GM19324 (cell line): ENCODE measurements around the gene P4HTM.

Experiments used
- ATAC-seq: cut with Tn5 transposase; IDR thresholded peaks from one replicate; pipeline ENCODE4 v1.9.1; 2021; ENCODE audit warnings: mild to moderate bottlenecking, moderate library complexity; ENCODE audit not compliant: unreplicated experiment, low FRiP score

P4HTM gene

DNA sequence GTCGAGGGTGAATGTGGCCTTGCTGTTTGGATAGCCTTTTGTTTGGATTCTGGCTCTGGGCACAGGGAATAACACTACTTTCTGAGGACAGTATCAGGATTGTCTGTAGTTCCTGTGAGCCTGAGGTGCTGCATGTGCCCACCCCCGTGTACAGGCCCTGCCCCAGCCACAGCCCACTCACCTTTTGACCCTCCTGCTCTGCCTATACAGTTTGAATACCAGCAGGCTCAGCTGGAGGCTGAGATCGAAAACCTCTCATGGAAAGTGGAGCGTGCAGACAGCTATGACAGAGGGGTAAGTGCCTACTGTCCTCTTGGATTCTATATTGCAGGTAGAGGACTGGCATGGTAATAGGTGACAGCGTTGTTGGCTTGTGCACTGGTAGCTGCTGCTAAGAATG lies 7.4 kb upstream of the P4HTM start:
- ATAC-seq, result no peak

DNA sequence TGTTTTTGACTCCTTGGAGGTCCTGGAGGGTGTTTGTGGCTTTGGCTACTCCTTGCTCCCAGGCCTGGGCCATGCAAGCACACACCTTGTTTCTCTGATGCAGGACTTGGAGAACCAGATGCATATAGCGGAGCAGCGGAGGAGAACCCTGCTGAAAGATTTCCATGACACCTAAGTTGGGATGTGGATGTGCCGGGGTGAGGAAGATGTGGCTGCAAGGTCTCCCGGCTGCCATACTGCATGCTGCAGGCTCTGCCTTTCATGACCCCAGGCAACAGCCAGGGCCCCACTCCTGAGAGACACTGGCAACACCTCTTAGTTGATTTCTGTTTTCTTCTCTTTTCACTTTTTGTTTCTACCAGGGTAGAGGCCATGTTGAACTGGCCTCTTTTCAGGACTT lies 6.9 kb upstream of the P4HTM start:
- no peak for ATAC-seq

DNA sequence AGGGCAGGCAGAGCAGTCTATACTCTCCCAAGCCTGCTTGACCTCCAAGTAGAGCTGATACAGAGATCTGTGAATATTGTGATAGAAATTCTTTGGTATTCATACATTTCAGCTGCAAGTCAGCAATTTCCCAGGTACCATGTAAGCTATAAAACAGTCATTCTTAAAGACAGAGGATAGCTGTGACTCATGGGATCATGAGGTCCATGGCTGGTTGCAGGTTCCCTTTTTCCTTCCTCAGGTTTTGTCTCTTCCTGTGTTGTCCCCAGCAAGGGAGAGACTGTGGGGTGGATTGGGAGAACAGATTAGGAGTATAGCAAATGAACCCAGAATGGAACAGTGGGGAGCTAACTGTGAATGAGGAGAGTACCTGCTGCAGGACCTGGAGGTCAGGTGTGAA lies 5.4 kb upstream of the P4HTM start:
- no peak for ATAC-seq

DNA sequence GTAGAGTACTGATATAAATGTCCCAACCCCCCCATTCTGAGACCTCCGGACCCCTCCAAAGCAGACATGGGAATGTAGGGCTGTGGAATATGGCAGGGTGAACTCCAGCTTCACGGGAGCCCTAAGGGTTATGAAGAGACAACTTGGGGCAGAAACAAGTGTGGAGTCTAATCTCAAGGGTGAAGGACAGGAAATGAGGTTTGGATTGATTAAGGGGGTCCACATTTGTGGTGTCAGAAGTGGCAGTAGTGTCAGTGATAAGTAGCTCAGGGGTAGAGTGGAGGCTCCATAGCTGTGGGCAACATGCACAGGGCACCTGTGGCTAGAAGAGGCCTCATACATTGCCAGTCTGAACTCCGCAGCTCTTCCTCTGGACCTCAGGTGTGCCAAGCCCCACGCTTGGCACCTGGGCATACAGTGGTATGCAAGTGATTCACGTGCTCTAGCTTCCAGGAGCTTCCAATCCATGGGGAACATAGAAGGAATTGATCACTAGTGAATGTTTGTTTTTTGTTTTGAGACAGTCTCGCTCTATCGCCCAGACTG lies 4.1 kb upstream of the P4HTM start:
- ATAC-seq, result no peak

DNA sequence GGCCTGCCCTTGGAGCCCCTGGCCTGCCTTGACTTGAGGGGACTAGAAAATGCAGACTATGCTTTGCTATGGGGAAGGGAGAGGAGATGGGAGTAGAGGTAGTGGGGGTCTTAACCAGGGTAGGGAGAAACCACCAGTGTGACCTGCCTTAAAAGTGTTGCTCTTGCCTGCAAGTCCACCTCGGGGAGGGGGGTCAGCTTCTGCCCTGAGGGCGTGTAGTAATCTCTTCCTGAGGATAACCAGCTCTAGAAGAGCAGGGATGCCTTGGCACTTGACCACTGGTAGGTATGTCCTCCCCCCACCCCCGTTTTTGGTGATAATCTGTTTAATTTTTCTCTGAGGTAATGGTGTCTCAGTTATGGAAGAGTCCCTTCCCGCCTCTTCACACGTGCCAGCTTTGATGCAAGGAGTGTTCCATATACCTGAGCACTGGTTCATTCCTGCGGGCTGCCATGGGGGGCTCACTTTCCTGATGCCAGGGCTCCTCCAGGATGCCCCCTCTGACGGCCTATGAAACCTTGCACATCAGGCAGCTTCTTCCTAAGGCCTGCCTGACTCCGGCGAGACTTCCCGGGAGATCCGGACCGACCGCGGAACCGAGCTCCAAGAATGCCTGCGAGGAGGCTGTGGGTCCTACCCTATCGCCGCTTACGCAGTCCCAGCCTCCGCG lies 780 bp upstream of the P4HTM start:
- ATAC-seq, result no peak

DNA sequence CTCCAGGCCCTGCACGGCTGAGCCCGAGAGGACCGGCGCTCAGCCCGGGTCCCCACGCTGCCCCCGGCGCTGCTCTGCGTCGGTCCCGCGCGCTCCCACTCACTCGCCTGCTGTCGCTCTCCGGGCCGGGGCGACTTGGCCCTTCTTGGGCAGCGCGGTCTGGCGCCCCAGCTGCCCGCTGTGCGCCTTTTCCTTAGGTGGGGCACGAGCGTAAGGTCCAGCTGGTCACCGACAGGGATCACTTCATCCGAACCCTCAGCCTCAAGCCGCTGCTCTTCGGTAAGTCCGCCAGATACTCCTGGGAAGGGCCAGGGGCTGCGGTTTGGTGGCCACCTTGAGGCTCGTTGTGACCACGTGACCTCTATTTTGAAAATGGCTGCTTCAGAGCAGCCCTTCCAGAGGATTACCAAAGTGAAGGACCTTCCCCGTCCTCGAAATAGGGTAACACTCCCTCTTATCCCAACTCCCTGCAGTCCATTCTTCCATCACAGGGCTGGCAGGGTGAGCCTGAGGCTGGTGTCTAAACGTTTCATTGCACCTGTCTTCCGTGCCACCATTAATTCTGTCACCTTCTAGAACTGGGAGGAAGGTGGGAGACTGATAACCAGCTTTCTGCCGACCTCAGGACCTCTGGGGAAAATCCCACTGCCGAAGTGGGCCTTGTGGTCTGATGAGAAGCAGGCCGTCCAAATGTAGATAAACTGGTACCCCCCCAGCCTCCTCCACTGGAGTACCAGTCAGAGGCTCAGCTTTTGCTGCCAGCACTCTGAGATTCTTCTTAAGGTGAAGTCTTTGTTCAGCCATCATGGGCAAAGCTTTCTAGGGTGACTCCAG lies 812 bp downstream of the P4HTM start:
- peak; percentile 16 for ATAC-seq

DNA sequence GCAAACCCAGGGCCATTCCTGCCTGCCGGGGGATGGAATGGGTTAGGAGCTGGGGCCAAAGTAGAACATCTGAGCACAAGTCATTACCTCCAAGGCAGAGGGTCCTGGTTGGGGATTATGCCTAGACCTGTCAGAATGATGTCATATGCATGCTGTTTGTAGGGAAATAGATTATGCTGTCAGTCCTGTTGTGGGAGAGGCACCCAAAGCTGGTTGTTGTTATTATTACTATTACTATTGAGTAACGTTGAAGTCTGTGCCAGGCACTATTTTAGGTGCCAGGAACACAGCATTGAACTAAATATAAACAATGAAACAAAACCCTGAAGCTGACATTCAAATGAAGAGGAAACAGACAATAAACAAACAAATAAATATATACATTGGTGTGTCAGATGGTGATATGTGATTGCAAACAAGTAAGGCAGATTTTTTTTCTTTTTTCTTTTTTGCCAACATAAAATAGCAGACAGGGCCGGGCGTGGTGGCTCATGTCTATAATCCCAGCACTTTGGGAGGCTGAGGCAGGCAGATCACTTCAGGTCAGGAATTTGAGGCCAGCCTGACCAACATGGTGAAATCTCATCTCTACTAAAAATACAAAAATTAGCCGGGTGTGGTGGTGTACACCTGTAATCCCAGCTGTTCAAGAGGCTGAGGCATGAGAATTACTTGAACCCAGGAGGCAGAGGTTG lies 2.0 kb downstream of the P4HTM start:
- no peak for ATAC-seq

DNA sequence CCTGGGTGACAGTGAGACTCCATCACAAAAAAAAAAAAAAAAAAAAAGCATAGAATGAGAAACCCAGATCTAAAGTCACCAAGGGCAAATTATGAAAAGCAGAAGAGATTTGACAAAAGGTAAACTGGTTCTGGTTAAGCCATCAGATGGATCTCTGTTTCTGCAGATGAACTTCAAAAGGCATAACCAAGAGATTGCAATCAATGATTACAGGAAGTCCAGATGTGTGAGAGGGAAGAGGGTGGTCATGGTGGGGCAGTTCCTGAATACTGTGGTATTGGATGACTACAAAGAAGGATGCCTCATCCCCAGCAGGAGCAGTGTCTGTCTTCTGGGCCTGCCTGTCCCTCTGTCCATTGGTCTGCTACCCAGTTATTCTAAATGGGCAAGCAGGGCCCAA lies 3.8 kb downstream of the P4HTM start:
- ATAC-seq, result no peak

DNA sequence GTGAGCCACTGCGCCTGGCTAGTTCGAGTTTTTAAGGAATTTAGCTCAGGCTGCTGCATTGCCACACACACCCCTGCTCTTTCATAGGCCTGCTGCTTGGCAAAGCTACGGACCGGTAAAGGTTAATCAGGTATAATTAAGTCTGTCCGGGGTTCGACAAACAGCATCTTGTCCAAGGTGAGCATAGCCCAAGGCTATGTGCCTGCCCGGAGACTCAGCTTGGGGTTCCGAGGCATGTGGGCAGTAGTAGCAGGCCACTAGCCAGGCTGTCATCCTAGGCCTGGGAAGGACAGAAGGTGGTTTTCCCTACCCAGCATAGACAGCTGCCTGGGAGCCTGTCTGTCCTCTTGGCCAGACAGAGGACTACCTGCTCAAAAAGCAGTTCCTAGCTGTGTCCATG lies 6.6 kb downstream of the P4HTM start:
- no peak for ATAC-seq

DNA sequence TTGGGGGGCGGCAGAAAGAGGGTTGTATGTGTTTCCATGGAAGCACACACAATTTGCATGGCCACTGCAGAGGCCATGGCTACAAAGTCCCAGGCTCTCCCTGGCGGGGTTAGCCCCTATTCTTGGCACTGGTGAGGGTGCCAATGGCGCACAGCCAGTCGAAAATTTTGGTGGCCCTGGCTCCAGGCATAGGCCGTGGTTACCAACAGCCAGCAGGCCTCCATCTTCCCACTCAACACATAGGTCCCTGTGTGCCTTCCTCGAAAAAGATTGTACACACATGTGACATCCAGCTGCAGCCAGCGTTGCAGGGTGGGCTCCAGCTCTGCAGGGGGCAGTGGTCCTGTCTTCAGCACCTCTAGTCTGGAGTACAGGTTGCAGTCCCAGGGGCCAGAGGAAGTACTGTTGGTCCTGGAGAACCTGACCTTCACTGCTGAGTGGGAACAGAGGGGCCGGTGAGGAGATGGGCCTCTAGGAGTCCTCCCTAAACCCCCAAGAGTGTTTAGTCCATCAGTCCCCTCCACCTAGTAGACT lies 7.1 kb downstream of the P4HTM start:
- no peak for ATAC-seq

DNA sequence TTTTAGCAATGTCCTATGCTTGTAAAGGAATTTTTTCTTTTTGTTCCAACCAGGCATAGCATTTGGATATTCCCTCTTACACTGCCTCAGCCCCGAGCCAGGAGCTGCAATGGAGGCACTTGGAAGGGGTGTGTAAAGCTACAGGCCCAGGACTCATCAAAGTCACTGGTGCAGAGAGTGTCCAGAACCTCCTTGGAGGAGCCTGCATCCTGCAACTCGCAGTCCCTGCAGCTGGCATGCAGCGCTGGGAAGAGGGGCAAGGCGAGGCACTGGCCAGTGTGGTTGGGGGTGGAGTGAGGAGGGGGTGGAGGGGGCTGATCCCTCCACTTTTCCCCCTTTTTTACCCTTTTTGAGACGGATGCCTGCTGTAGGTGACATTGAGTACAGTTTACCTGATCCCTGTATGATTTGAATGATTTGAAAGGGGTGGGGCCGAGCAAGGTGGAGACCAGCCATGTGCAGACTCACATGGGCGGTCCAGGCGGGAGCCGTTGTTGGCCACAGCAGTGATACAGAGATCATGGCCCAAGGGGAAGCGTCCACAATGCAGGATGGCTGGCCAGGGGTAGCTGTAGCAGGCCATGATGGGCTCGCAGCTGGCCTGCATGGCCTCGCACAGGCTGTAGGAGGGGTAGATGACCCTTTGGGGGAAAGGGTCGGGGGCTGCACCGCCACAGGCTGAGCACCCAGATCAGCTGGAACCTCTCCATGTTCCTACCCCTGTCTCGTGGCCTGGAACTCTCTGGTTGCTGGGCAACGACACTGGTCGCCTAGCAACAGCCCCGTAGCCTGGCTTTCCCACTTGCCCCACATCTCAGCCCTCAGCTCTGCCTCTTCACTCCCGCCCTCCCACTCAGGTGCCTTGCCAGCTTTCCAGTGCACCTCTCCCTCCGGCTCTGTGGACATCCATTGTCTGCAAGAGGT lies 7.9 kb downstream of the P4HTM start:
- ATAC-seq, result no peak

DNA sequence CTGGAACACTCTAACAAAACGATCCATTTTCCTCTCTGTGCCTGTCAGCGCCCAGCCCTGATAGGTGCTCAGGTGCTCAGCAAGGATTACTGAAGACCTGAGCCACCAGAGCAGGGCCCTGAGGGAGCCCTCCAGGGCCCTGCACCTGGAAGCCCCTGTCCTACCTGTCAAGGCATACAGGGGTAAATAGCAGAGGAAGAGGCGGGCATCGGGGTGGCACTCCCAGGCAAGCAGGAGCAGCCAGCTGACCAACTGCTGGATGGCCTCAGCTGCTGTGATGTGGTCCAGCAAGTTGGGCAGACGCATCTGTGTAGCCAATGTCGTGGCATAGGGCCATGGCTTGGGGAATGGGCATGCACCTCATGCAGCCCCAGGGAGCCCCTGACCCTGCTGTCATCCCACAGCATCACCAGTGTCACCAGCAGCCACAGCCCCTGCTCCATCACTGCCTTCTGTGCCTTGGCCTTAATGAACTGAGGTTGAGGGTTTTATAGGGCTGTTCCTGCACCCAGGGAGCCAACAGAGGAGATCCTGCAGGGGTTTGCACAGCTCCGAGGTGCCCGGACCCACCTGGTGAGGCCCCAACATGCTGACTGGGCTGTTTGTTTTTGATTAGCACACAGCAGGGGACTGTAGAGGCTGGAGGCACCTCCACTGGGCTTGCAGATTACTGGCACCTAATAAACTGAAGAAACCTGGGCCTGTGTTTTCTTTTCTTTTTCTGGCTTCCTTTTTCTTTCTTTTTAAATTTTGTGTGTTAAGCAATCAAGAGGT lies 9.2 kb downstream of the P4HTM start:
- no peak for ATAC-seq

DNA sequence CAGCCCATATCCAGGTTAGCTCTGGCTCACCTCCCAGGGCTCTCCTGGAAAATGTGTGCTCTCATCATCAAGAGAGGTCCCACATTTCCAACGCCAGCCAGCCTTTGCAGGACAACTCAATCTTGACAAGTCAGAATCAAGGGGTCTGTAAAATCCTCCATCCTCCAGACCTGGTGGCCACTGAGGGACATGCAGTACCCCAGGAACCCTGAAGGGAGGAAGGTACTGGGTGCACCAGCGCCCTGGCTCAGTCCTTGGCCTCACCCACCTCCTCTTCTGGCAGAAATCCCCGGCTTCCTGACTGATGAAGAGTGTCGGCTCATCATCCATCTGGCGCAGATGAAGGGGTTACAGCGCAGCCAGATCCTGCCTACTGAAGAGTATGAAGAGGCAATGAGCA lies 11.1 kb downstream of the P4HTM start:
- ATAC-seq, result no peak

DNA sequence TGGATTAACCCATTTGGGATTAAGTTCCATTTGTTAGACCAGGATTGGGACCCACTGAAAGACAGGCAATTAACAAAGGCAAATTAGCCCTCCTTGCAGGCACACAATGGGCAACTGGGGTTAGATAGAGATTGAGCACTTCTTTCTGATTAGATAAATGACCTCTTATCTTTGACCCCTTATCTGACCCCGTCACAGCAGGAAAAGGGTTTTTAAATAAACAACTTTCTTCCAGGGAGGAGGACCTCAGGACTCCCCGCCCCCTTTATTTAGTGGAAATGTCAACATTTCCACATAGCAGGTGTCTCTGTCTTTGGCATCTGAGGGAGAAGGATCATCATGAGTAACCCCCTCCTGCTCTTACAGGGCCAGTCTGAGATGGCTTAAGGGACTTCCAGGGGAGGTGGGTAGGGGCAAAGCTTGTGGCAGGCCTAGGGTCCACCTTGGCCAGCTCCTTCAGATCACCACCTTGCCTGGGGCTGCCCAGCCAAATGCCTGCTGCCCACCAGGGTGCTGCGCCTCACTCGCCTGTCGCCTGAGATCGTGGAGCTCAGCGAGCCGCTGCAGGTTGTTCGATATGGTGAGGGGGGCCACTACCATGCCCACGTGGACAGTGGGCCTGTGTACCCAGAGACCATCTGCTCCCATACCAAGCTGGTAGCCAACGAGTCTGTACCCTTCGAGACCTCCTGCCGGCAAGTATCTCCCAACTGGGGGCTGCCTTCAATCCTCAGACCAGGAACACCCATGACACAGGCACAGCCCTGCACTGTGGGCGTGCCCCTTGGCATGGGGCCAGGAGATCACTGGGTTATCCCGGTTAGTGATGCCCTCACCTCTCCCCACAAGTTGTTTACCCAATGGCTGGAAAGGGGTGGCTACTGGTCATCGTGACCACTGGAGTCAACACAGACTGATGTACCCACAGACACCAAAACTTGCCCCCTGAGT lies 14.6 kb downstream of the P4HTM start:
- no peak for ATAC-seq

DNA sequence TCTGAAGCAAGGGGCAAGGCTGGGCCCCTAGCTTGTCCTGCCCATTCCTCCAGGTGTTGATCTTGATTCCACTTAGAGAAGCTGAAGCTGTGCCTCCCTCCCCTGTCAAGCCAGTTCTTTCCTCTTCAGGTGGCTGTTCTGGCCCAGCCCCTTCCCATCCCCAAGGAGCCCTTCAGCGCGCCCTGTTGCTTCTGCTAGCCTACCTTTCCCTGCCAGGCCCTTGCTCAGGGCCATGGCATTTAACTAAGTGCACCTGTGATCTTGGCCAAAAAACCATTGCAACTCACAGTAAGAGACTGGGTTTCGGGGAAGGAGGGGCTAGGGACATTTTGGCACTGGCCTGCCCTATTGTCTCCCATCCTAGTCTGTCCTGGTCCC lies 15.3 kb downstream of the P4HTM start:
- no peak for ATAC-seq

DNA sequence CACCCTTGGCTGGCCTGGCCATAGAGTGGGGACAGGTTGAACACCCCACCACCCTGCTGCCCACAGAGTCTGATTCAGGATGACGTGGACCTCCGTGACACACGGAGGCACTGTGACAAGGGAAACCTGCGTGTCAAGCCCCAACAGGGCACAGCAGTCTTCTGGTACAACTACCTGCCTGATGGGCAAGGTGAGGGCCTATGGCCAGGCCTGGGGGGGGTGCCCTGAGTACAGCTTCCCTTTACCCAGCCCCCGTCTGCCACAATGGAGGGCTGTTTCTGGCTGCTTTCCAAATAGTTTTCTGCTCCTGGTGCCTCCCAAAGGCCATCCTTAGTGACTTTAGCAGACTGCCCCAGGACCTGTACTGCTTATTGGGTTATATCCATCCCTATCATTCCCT lies 16.0 kb downstream of the P4HTM start:
- no peak for ATAC-seq

DNA sequence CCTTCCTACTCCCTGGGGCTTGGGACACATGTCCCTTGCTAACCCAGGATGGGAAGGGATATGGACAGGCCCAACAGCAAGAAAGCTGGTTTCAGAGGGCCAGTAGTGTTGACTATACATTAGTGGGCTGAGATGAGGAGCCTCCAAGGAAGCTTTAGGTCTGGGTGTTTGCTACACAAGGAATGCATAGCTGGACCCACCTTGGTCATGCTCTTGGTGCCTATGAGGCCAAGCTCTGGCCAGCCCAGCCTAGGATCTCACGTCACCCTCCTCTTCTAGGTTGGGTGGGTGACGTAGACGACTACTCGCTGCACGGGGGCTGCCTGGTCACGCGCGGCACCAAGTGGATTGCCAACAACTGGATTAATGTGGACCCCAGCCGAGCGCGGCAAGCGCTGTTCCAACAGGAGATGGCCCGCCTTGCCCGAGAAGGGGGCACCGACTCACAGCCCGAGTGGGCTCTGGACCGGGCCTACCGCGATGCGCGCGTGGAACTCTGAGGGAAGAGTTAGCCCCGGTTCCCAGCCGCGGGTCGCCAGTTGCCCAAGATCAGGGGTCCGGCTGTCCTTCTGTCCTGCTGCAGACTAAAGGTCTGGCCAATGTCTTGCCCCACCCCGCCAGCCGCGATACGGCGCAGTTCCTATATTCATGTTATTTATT lies 16.5 kb downstream of the P4HTM start:
- no peak for ATAC-seq
